Keratinocyte (primary cell): ENCODE measurements around the gene ITSN1. TPM values are rescaled to one million over a fixed set of nuclear protein-coding genes. Genes with fewer than 3 reads are reported as not detected.

Source experiments
- DNase-seq: peaks from one replicate; pipeline ENCODE4 v3.0.0-alpha.2; 2011; ENCODE audit warnings: low read depth, missing footprints, low spot score
- FAIRE-seq: peaks from 2 replicates; lab custom pipeline; 2011; peaks lifted over from hg19 to GRCh38; lab: Jason Lieb, UNC
- H2AFZ ChIP-seq: 2 replicates; pipeline ENCODE4 v1.6.0; 2012; ENCODE audit warnings: low read length, control low read depth, inconsistent platforms; ENCODE audit not compliant: control insufficient read depth
- H3K27ac ChIP-seq: 2 replicates; pipeline ENCODE4 v1.5.1; 2011; ENCODE audit warnings: low read length; ENCODE audit not compliant: control insufficient read depth, insufficient read depth
- H3K27me3 ChIP-seq: 3 replicates; pipeline ENCODE4 v1.6.0; 2011; ENCODE audit warnings: low read length; ENCODE audit not compliant: control insufficient read depth, insufficient read depth; ENCODE audit errors: extremely low read depth
- H3K36me3 ChIP-seq, 2 experiments: 2 replicates in 1 of 2; 3 replicates in 1 of 2; pipeline ENCODE4 v1.5.1; 2011; ENCODE audit warnings: low read length in 2 of 2, mild to moderate bottlenecking in 1 of 2; ENCODE audit not compliant: control insufficient read depth in 2 of 2, insufficient read depth in 2 of 2; ENCODE audit errors: extremely low read depth in 1 of 2
- H3K4me1 ChIP-seq: 3 replicates; pipeline ENCODE4 v1.5.1; 2011; ENCODE audit warnings: low read length; ENCODE audit not compliant: control insufficient read depth, insufficient read depth; ENCODE audit errors: extremely low read depth
- H3K4me2 ChIP-seq: 3 replicates; pipeline ENCODE4 v1.6.0; 2011; ENCODE audit warnings: low read depth, low read length; ENCODE audit not compliant: control insufficient read depth, insufficient read depth; ENCODE audit errors: extremely low read depth
- H3K4me3 ChIP-seq, 3 experiments: fragments of 200-600 bp in 1 of 3; sonication (generic) in 1 of 3; 2 replicates in 2 of 3; 3 replicates in 1 of 3; pipeline ENCODE4 v1.5.1; 2011 to 2016; ENCODE audit warnings: low read length in 3 of 3, mild to moderate bottlenecking in 3 of 3, control low read depth in 2 of 3, inconsistent platforms in 1 of 3, low read depth in 1 of 3, mixed read lengths in 1 of 3, mixed run types in 1 of 3, moderate library complexity in 1 of 3; ENCODE audit not compliant: control insufficient read depth in 2 of 3, insufficient read depth in 2 of 3; ENCODE audit errors: extremely low read depth in 1 of 3
- H3K79me2 ChIP-seq: 2 replicates; pipeline ENCODE4 v1.6.0; 2012; ENCODE audit warnings: low read length; ENCODE audit not compliant: control insufficient read depth, insufficient read depth
- H3K9ac ChIP-seq: 3 replicates; pipeline ENCODE4 v1.6.0; 2011; ENCODE audit warnings: low read length; ENCODE audit not compliant: control insufficient read depth, insufficient read depth; ENCODE audit errors: extremely low read depth
- H3K9me1 ChIP-seq: 3 replicates; pipeline ENCODE4 v1.6.0; 2011; ENCODE audit warnings: low read length; ENCODE audit not compliant: control insufficient read depth, insufficient read depth; ENCODE audit errors: extremely low read depth
- H3K9me3 ChIP-seq: 2 replicates; pipeline ENCODE4 v1.5.1; 2012; ENCODE audit warnings: low read depth, low read length; ENCODE audit not compliant: control insufficient read depth
- H4K20me1 ChIP-seq: 3 replicates; pipeline ENCODE4 v1.6.0; 2011; ENCODE audit warnings: low read length; ENCODE audit not compliant: control insufficient read depth, insufficient read depth; ENCODE audit errors: extremely low read depth
- CTCF ChIP-seq, 3 experiments: IDR thresholded peaks in 1 of 3; conservative IDR thresholded peaks in 1 of 3; optimal IDR thresholded peaks in 1 of 3; 2 replicates in 2 of 3; 3 replicates in 1 of 3; pipeline versions ENCODE3 to v1.5.1; 2011; ENCODE audit warnings: low read length in 3 of 3, mild to moderate bottlenecking in 3 of 3, moderate library complexity in 2 of 3, control low read depth in 1 of 3, inconsistent platforms in 1 of 3; ENCODE audit not compliant: insufficient read depth in 2 of 3; ENCODE audit errors: extremely low read depth in 1 of 3
- EZH2 ChIP-seq: IDR thresholded peaks from one replicate; pipeline ENCODE4 v1.6.1; 2012; ENCODE audit warnings: inconsistent platforms, mild to moderate bottlenecking, low read length, moderate library complexity
- dilution Hi-C: fragments of 300-500 bp; cut with MboI; formaldehyde crosslinking; loops from one replicate; pipeline ENCODE4 v1.7.0; 2020; ENCODE audit warnings: low sequenced_read_pairs; ENCODE audit not compliant: extremely low pct_ligation_motif_present
- polyA plus RNA-seq, 5 experiments: library from polyadenylated mRNA; depleted of rRNA in 3 of 5; stranded (reverse) in 3 of 5; stranded (forward) in 1 of 5; unstranded in 1 of 5; fragments of >200 nt; gene quantifications; 1 replicate in 1 of 5; 2 replicates in 3 of 5; 3 replicates in 1 of 5; pipeline versions ENCODE4 v1.2.1 to v1.2.3, GENCODE V29; 2011 to 2012; ENCODE audit warnings: missing spikeins in 2 of 5, low read depth in 1 of 5, low replicate concordance in 1 of 5

ITSN1 gene
- polyA plus RNA-seq, 1 donor (not counting 4 experiments of a cell fraction or from before 2014, with no cell fraction given): 34.3 TPM

DNA sequence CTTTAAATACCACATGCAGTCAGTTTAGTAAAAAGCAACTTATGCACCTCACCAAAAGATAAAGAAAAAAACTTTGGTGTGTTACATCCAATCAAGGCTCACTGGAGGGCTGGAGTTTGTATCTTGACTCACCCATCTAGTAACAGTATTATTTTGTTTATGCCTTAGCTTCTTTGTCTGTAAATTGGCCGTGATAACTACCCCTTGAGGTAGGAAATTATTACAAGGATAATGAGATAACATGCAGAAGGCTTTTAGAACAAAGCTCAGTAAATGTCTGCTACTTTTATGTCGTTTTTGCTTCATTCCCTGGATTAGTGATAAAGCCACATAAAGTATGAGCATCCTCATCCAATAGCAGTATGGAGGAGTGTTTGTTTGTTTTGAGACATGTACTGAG lies 178.5 kb downstream of the ITSN1 start:
- no peak overlapping the region for H2AFZ ChIP-seq
- no peaks in the 10 kb centered on the region for H3K9me1 ChIP-seq
- H3K27me3 ChIP-seq: no peaks in the 10 kb centered on the region
- no peak overlapping the region for H3K9ac ChIP-seq
- H3K4me3 ChIP-seq: no peak overlapping the region
- no peak overlapping the region for H3K4me2 ChIP-seq
- H3K9me3 ChIP-seq: no peaks in the 10 kb centered on the region
- FAIRE-seq (no peak), DNase-seq (no peak)
- no peaks in the 10 kb centered on the region for H3K79me2 ChIP-seq
- no peaks in the 10 kb centered on the region for H4K20me1 ChIP-seq
- dilution Hi-C loops: no loop called here
- no peak for TF ChIP-seq CTCF (optimal IDR thresholded peaks at IDR 0.05 in 1 of 3, IDR thresholded peaks at IDR 0.05 in 1 of 3, conservative IDR thresholded peaks at IDR 0.05 in 1 of 3; ENCODE audit: extremely low read depth in 1 of 3, insufficient read depth in 2 of 3, low read length in 3 of 3)
- TF ChIP-seq EZH2: no peak
- peaks cover 6 to 16% of the 10 kb centered on the region in 2 experiments for H3K36me3 ChIP-seq
- H3K4me1 ChIP-seq: no peaks in the 10 kb centered on the region
- no peak overlapping the region for H3K27ac ChIP-seq

- no peak for DNase-seq
- no peaks in the 10 kb centered on the region for H3K4me1 ChIP-seq
- H3K27me3 ChIP-seq: no peaks in the 10 kb centered on the region
- no peak for TF ChIP-seq CTCF (optimal IDR thresholded peaks at IDR 0.05 in 1 of 3, IDR thresholded peaks at IDR 0.05 in 1 of 3, conservative IDR thresholded peaks at IDR 0.05 in 1 of 3; ENCODE audit: extremely low read depth in 1 of 3, insufficient read depth in 2 of 3, low read length in 3 of 3)
- no peak for TF ChIP-seq EZH2
- H3K9me1 ChIP-seq: no peaks in the 10 kb centered on the region
- no peak overlapping the region for H2AFZ ChIP-seq
- dilution Hi-C loops: no loop called here
- FAIRE-seq: no peak
- H3K9me3 ChIP-seq: no peaks in the 10 kb centered on the region
- H4K20me1 ChIP-seq: no peaks in the 10 kb centered on the region
- H3K9ac ChIP-seq: no peak overlapping the region
- H3K79me2 ChIP-seq: no peaks in the 10 kb centered on the region
- H3K4me2 ChIP-seq: no peak overlapping the region
- no peak overlapping the region for H3K27ac ChIP-seq
- H3K4me3 ChIP-seq: no peak overlapping the region
- H3K36me3 ChIP-seq: peaks cover 6 to 14% of the 10 kb centered on the region in 2 experiments
Observed at GRCh38 chr21:33821503-33822322, 179.4 kb downstream of the ITSN1 start.
